HCT116 (cell line): ENCODE measurements around the gene AKR1C4.

Experiments used
- EZH2phosphoT487 ChIP-seq: fragments of 200-600 bp; IDR thresholded peaks from 2 replicates; pipeline ENCODE4 v1.6.1; 2018; ENCODE audit warnings: antibody characterized with exemption, borderline replicate concordance
- FOSL1 ChIP-seq: IDR thresholded peaks from 2 replicates; pipeline ENCODE4 v1.6.1; 2012; ENCODE audit warnings: low read depth
- POLR2A ChIP-seq: IDR thresholded peaks from 2 replicates; pipeline ENCODE4 v1.7.0; 2011; ENCODE audit warnings: borderline replicate concordance; ENCODE audit not compliant: insufficient read depth, insufficient read length; ENCODE audit errors: extremely low read depth
- POLR2AphosphoS5 ChIP-seq: IDR thresholded peaks from 2 replicates; pipeline ENCODE4 v1.6.1; 2011; ENCODE audit warnings: mild to moderate bottlenecking, low read depth, low read length, moderate library complexity
- REST ChIP-seq: IDR thresholded peaks from 2 replicates; pipeline ENCODE4 v1.6.1; 2012; ENCODE audit warnings: low read depth
- SIN3A ChIP-seq: IDR thresholded peaks from 2 replicates; pipeline ENCODE4 v1.6.1; 2012; ENCODE audit warnings: low read depth
- YY1 ChIP-seq: IDR thresholded peaks from 2 replicates; pipeline ENCODE4 v1.6.1; 2011; ENCODE audit warnings: low read length, low read depth, moderate library complexity, mild to moderate bottlenecking; ENCODE audit not compliant: insufficient replicate concordance; ENCODE audit errors: extremely low read depth
- ZBTB33 ChIP-seq: IDR thresholded peaks from 2 replicates; pipeline ENCODE4 v1.6.1; 2011; ENCODE audit warnings: mild to moderate bottlenecking, low read length, moderate library complexity; ENCODE audit not compliant: insufficient replicate concordance; ENCODE audit errors: extremely low read depth
- ZNF274 ChIP-seq: fragments of 200-500 bp; sonication (Bioruptor generic); IDR thresholded peaks from 2 replicates; pipeline ENCODE4 v1.6.1; 2014; ENCODE audit warnings: mild to moderate bottlenecking, low read depth, low read length, inconsistent platforms
- TF ChIP-seq, protein P1 (sequence below), 3 experiments: fragments of 200-600 bp in 1 of 3; sonication (generic) in 1 of 3; IDR thresholded peaks in 2 of 3; conservative IDR thresholded peaks in 1 of 3; 2 replicates each; pipeline ENCODE4 v1.5.1; 2012 to 2017; ENCODE audit warnings: low read depth in 2 of 3, low read length in 2 of 3, antibody characterized with exemption in 1 of 3, borderline replicate concordance in 1 of 3, control low read depth in 1 of 3, mild to moderate bottlenecking in 1 of 3, mixed read lengths in 1 of 3, mixed run types in 1 of 3, moderate library complexity in 1 of 3; ENCODE audit not compliant: insufficient read depth in 1 of 3

- TF ChIP-seq FOSL1 (no peak), SIN3A (no peak), YY1 (no peak), ZNF274 (no peak), REST (no peak), POLR2AphosphoS5 (no peak), EZH2phosphoT487 (no peak), POLR2A (no peak), ZBTB33 (no peak)
- TF ChIP-seq, protein P1, sequence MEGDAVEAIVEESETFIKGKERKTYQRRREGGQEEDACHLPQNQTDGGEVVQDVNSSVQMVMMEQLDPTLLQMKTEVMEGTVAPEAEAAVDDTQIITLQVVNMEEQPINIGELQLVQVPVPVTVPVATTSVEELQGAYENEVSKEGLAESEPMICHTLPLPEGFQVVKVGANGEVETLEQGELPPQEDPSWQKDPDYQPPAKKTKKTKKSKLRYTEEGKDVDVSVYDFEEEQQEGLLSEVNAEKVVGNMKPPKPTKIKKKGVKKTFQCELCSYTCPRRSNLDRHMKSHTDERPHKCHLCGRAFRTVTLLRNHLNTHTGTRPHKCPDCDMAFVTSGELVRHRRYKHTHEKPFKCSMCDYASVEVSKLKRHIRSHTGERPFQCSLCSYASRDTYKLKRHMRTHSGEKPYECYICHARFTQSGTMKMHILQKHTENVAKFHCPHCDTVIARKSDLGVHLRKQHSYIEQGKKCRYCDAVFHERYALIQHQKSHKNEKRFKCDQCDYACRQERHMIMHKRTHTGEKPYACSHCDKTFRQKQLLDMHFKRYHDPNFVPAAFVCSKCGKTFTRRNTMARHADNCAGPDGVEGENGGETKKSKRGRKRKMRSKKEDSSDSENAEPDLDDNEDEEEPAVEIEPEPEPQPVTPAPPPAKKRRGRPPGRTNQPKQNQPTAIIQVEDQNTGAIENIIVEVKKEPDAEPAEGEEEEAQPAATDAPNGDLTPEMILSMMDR (IDR thresholded peaks at IDR 0.05 in 2 of 3, conservative IDR thresholded peaks at IDR 0.05 in 1 of 3; ENCODE audit: borderline replicate concordance in 1 of 3, insufficient read depth in 1 of 3, low read depth in 2 of 3, low read length in 2 of 3), result no peak
Observed at GRCh38 chr10:5146920-5147254, 49.8 kb upstream of the AKR1C4 start.
